Fibroblast of lung (primary cell): ENCODE results near the gene KIF17.

ENCODE experiments used
- EZH2 ChIP-seq: IDR thresholded peaks from 2 replicates; pipeline ENCODE4 v1.5.1; 2012; ENCODE audit warnings: low read length, control low read depth, mild to moderate bottlenecking; ENCODE audit errors: missing control alignments
- TF ChIP-seq, protein P1 (sequence below), 2 donors: IDR thresholded peaks in 1 of 2; conservative IDR thresholded peaks in 1 of 2; 1 replicate in 1 of 2; 2 replicates in 1 of 2; pipeline ENCODE4 v1.5.1; 2011 to 2012; ENCODE audit warnings: low read length in 2 of 2, control low read depth in 1 of 2, inconsistent platforms in 1 of 2, low read depth in 1 of 2, mild to moderate bottlenecking in 1 of 2

DNA sequence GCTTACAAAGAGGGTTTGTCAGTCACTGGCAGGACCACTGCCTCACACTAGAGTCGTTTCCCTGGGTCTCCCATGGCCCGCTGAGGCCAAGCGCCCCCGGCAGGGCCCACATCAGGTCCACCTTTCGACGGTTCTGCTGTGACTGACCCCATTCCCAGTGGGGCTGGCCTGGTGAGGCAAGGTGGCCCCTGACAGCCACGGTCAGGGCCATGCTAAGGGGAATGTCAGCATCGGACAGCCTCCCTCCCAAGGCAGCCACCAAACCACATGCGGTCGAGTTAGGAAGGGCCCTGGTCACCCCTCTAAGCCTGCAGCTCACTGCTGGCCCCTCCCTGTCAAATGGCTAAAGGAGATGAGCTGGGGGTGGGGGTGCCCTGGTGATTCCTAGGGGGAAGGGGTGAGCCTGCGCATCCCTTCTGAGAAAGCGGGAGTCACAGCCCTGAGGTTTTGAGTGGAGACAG, 2.9 kb upstream of the KIF17 start:
- TF ChIP-seq, protein P1, sequence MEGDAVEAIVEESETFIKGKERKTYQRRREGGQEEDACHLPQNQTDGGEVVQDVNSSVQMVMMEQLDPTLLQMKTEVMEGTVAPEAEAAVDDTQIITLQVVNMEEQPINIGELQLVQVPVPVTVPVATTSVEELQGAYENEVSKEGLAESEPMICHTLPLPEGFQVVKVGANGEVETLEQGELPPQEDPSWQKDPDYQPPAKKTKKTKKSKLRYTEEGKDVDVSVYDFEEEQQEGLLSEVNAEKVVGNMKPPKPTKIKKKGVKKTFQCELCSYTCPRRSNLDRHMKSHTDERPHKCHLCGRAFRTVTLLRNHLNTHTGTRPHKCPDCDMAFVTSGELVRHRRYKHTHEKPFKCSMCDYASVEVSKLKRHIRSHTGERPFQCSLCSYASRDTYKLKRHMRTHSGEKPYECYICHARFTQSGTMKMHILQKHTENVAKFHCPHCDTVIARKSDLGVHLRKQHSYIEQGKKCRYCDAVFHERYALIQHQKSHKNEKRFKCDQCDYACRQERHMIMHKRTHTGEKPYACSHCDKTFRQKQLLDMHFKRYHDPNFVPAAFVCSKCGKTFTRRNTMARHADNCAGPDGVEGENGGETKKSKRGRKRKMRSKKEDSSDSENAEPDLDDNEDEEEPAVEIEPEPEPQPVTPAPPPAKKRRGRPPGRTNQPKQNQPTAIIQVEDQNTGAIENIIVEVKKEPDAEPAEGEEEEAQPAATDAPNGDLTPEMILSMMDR (conservative IDR thresholded peaks at IDR 0.05 in 1 of 2, IDR thresholded peaks at IDR 0.05 in 1 of 2; ENCODE audit: low read depth in 1 of 2, low read length in 2 of 2): no peak
- no peak for TF ChIP-seq EZH2
